Keratinocyte (primary cell): ENCODE measurements around the gene MYO19. TPM values are rescaled to one million over a fixed set of nuclear protein-coding genes. Genes with fewer than 3 reads are reported as not detected.

ENCODE experiments used
- DNase-seq: peaks from one replicate; pipeline ENCODE4 v3.0.0-alpha.2; 2011; ENCODE audit warnings: low read depth, missing footprints, low spot score
- FAIRE-seq: peaks from 2 replicates; lab custom pipeline; 2011; peaks lifted over from hg19 to GRCh38; lab: Jason Lieb, UNC
- H2AFZ ChIP-seq: 2 replicates; pipeline ENCODE4 v1.6.0; 2012; ENCODE audit warnings: low read length, control low read depth, inconsistent platforms; ENCODE audit not compliant: control insufficient read depth
- H3K27ac ChIP-seq: 2 replicates; pipeline ENCODE4 v1.5.1; 2011; ENCODE audit warnings: low read length; ENCODE audit not compliant: control insufficient read depth, insufficient read depth
- H3K27me3 ChIP-seq: 3 replicates; pipeline ENCODE4 v1.6.0; 2011; ENCODE audit warnings: low read length; ENCODE audit not compliant: control insufficient read depth, insufficient read depth; ENCODE audit errors: extremely low read depth
- H3K36me3 ChIP-seq, 2 experiments: 2 replicates in 1 of 2; 3 replicates in 1 of 2; pipeline ENCODE4 v1.5.1; 2011; ENCODE audit warnings: low read length in 2 of 2, mild to moderate bottlenecking in 1 of 2; ENCODE audit not compliant: control insufficient read depth in 2 of 2, insufficient read depth in 2 of 2; ENCODE audit errors: extremely low read depth in 1 of 2
- H3K4me1 ChIP-seq: 3 replicates; pipeline ENCODE4 v1.5.1; 2011; ENCODE audit warnings: low read length; ENCODE audit not compliant: control insufficient read depth, insufficient read depth; ENCODE audit errors: extremely low read depth
- H3K4me2 ChIP-seq: 3 replicates; pipeline ENCODE4 v1.6.0; 2011; ENCODE audit warnings: low read depth, low read length; ENCODE audit not compliant: control insufficient read depth, insufficient read depth; ENCODE audit errors: extremely low read depth
- H3K4me3 ChIP-seq, 3 experiments: fragments of 200-600 bp in 1 of 3; sonication (generic) in 1 of 3; 2 replicates in 2 of 3; 3 replicates in 1 of 3; pipeline ENCODE4 v1.5.1; 2011 to 2016; ENCODE audit warnings: low read length in 3 of 3, mild to moderate bottlenecking in 3 of 3, control low read depth in 2 of 3, inconsistent platforms in 1 of 3, low read depth in 1 of 3, mixed read lengths in 1 of 3, mixed run types in 1 of 3, moderate library complexity in 1 of 3; ENCODE audit not compliant: control insufficient read depth in 2 of 3, insufficient read depth in 2 of 3; ENCODE audit errors: extremely low read depth in 1 of 3
- H3K79me2 ChIP-seq: 2 replicates; pipeline ENCODE4 v1.6.0; 2012; ENCODE audit warnings: low read length; ENCODE audit not compliant: control insufficient read depth, insufficient read depth
- H3K9ac ChIP-seq: 3 replicates; pipeline ENCODE4 v1.6.0; 2011; ENCODE audit warnings: low read length; ENCODE audit not compliant: control insufficient read depth, insufficient read depth; ENCODE audit errors: extremely low read depth
- H3K9me1 ChIP-seq: 3 replicates; pipeline ENCODE4 v1.6.0; 2011; ENCODE audit warnings: low read length; ENCODE audit not compliant: control insufficient read depth, insufficient read depth; ENCODE audit errors: extremely low read depth
- H3K9me3 ChIP-seq: 2 replicates; pipeline ENCODE4 v1.5.1; 2012; ENCODE audit warnings: low read depth, low read length; ENCODE audit not compliant: control insufficient read depth
- H4K20me1 ChIP-seq: 3 replicates; pipeline ENCODE4 v1.6.0; 2011; ENCODE audit warnings: low read length; ENCODE audit not compliant: control insufficient read depth, insufficient read depth; ENCODE audit errors: extremely low read depth
- EZH2 ChIP-seq: IDR thresholded peaks from one replicate; pipeline ENCODE4 v1.6.1; 2012; ENCODE audit warnings: inconsistent platforms, mild to moderate bottlenecking, low read length, moderate library complexity
- dilution Hi-C: fragments of 300-500 bp; cut with MboI; formaldehyde crosslinking; loops from one replicate; pipeline ENCODE4 v1.7.0; 2020; ENCODE audit warnings: low sequenced_read_pairs; ENCODE audit not compliant: extremely low pct_ligation_motif_present
- polyA plus RNA-seq, 5 experiments: library from polyadenylated mRNA; depleted of rRNA in 3 of 5; stranded (reverse) in 3 of 5; stranded (forward) in 1 of 5; unstranded in 1 of 5; fragments of >200 nt; gene quantifications; 1 replicate in 1 of 5; 2 replicates in 3 of 5; 3 replicates in 1 of 5; pipeline versions ENCODE4 v1.2.1 to v1.2.3, GENCODE V29; 2011 to 2012; ENCODE audit warnings: missing spikeins in 2 of 5, low read depth in 1 of 5, low replicate concordance in 1 of 5
- TF ChIP-seq, protein P1 (sequence below), 3 experiments: IDR thresholded peaks in 1 of 3; conservative IDR thresholded peaks in 1 of 3; optimal IDR thresholded peaks in 1 of 3; 2 replicates in 2 of 3; 3 replicates in 1 of 3; pipeline versions ENCODE3 to v1.5.1; 2011; ENCODE audit warnings: low read length in 3 of 3, mild to moderate bottlenecking in 3 of 3, moderate library complexity in 2 of 3, control low read depth in 1 of 3, inconsistent platforms in 1 of 3; ENCODE audit not compliant: insufficient read depth in 2 of 3; ENCODE audit errors: extremely low read depth in 1 of 3

MYO19 gene
- polyA plus RNA-seq, 1 donor (not counting 4 experiments of a cell fraction or from before 2014, with no cell fraction given) = 47.9 TPM

DNA sequence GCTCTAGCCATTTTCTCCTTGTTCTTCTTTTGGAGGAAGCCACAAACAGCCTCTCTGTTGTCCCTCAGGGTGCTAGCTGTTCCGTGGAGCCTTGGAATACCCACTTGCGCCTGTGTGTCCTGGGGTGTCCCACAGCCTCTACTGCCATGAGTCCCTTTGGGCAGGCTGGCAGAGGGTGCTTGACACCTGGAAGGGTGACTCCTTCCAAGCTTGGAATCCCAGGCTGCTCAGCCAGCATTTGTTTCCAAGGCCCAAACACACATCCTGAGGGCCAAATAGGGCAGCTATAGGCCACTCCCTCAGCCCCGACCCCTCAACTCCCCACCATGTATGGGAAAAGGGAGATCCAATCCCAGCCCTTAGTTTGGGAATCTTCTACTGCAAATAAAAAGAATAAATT, 33.3 kb downstream of the MYO19 start:
- DNase-seq = no peak
- H3K36me3 ChIP-seq = peaks cover 37 to 60% of the 10 kb centered on the region in 2 experiments
- H3K9me1 ChIP-seq = no peaks in the 10 kb centered on the region
- no peaks in the 10 kb centered on the region for H4K20me1 ChIP-seq
- no peak for TF ChIP-seq EZH2
- TF ChIP-seq, protein P1, sequence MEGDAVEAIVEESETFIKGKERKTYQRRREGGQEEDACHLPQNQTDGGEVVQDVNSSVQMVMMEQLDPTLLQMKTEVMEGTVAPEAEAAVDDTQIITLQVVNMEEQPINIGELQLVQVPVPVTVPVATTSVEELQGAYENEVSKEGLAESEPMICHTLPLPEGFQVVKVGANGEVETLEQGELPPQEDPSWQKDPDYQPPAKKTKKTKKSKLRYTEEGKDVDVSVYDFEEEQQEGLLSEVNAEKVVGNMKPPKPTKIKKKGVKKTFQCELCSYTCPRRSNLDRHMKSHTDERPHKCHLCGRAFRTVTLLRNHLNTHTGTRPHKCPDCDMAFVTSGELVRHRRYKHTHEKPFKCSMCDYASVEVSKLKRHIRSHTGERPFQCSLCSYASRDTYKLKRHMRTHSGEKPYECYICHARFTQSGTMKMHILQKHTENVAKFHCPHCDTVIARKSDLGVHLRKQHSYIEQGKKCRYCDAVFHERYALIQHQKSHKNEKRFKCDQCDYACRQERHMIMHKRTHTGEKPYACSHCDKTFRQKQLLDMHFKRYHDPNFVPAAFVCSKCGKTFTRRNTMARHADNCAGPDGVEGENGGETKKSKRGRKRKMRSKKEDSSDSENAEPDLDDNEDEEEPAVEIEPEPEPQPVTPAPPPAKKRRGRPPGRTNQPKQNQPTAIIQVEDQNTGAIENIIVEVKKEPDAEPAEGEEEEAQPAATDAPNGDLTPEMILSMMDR (optimal IDR thresholded peaks at IDR 0.05 in 1 of 3, IDR thresholded peaks at IDR 0.05 in 1 of 3, conservative IDR thresholded peaks at IDR 0.05 in 1 of 3; ENCODE audit: extremely low read depth in 1 of 3, insufficient read depth in 2 of 3, low read length in 3 of 3) = no peak
- H3K27ac ChIP-seq = no peak overlapping the region
- no peak overlapping the region for H2AFZ ChIP-seq
- H3K9me3 ChIP-seq = no peaks in the 10 kb centered on the region
- H3K27me3 ChIP-seq = no peaks in the 10 kb centered on the region
- no peaks in the 10 kb centered on the region for H3K4me1 ChIP-seq
- H3K4me3 ChIP-seq = no peak overlapping the region
- FAIRE-seq = no peak
- H3K4me2 ChIP-seq = no peak overlapping the region
- H3K79me2 ChIP-seq = no peaks in the 10 kb centered on the region
- no peak overlapping the region for H3K9ac ChIP-seq
- dilution Hi-C loops = no loop called here

DNA sequence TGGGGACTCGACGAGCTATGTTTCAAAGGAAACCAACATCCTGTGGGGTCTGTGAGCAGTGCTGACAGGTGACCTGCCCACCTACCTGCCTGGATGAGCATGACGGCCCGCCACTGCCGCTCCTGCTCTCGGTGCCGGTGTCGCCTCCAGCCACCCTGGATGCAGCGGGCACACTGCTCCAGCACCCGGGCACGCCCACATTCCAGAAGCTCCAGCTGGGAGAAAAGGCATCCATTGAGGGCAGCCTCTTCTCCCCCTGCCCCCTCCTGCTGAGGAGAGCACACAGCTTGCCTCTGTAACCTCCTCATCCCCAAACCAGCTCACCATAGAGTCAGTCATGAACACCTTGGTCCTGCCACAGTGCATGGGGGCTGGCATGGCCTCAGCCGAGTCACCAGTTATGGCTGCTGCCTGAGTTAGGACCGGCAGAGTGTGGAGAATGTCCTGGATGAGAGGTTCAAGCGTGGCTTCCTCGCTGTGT, 33.9 kb downstream of the MYO19 start:
- dilution Hi-C loops = no loop called here
- no peak for FAIRE-seq
- H3K4me2 ChIP-seq = no peak overlapping the region
- H3K27me3 ChIP-seq = no peaks in the 10 kb centered on the region
- H3K9ac ChIP-seq = no peak overlapping the region
- H3K36me3 ChIP-seq = peaks cover 36 to 59% of the 10 kb centered on the region in 2 experiments
- no peak for TF ChIP-seq EZH2
- TF ChIP-seq, protein P1 (optimal IDR thresholded peaks at IDR 0.05 in 1 of 3, IDR thresholded peaks at IDR 0.05 in 1 of 3, conservative IDR thresholded peaks at IDR 0.05 in 1 of 3; ENCODE audit: extremely low read depth in 1 of 3, insufficient read depth in 2 of 3, low read length in 3 of 3) = no peak
- no peaks in the 10 kb centered on the region for H3K4me1 ChIP-seq
- no peaks in the 10 kb centered on the region for H3K9me1 ChIP-seq
- H3K79me2 ChIP-seq = no peaks in the 10 kb centered on the region
- DNase-seq = no peak
- no peak overlapping the region for H3K27ac ChIP-seq
- H2AFZ ChIP-seq = no peak overlapping the region
- H3K4me3 ChIP-seq = no peak overlapping the region
- H3K9me3 ChIP-seq = no peaks in the 10 kb centered on the region
- H4K20me1 ChIP-seq = no peaks in the 10 kb centered on the region
